Measurements from ENCODE around the gene ABHD4. TPM values are rescaled to one million over a fixed set of nuclear protein-coding genes. Genes with fewer than 3 reads are reported as not detected.
"Not testable (repeated sequence)": the region's sequence is repeated elsewhere in the genome, so short reads cannot be mapped to it uniquely, and the experiment has no call there.

Gene ABHD4
- total RNA-seq, 1 donor from 2014 or later = 20.0 TPM

DNA sequence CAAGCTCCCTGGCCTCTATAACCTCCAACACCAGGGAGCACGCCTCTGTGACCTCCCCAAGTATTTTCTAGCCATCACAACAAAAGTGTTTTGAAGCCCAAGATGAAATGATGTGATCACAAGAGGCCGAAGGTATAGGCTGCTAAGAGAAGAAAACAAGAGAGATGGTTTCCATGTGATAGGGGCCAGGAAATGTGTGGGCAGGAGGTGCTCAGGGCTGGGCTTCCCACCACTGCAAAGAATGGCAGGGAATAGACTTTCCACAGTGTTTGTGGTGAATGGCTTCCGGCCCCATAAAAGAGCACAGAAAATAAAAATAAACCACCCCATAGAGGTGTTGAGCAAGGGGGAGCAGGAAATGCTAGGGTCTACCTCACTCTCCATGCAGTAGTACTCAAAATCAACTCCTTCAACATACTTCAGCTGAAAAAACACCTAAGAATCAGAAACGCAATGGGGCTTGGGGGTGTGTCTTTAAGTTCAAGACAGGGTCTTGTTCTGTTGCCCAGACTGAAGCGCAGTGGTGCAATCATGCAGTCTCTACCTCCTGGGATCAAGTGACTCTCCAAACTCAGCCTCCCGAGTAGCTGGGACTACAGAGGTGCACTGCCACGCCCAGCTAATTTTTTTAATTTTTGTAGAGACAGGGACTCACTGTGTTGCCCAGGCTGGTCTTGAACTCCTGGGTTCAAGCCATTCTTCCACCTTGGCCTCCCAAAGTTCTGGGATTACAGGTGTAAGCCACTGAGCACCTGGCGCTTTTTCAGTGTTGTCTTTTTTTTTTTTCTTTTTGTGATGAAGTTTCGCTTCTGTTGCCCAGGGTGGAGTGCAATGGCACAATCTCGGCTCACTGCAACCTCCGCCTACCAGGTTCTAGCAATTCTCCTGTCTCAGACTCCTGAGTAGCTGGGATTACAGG lies 36.2 kb upstream of the ABHD4 start:
- DNase-seq (ENCODE audit: low spot score) = no peak
- ATAC-seq = no peak

DNA sequence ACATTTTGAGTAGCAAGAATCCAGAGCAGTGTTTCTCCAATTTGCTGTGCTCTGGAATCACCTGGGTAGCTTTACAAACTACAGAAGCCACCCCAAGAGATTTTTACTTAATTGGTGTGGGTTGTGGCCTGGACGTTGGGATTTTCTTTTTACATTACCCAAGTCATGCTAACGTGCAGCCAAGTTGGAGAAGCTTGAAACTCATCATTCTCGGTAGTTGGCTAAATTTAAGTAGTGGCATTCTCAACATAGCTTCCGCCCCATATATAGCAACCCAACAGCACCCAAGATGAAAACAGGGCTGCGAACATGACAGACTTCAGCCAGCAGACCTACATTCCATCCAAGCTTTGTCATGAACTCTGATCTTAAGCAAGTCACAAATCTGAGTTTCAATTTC lies 34.1 kb upstream of the ABHD4 start:
- DNase-seq (ENCODE audit: low spot score) (no peak), ATAC-seq (no peak)

DNA sequence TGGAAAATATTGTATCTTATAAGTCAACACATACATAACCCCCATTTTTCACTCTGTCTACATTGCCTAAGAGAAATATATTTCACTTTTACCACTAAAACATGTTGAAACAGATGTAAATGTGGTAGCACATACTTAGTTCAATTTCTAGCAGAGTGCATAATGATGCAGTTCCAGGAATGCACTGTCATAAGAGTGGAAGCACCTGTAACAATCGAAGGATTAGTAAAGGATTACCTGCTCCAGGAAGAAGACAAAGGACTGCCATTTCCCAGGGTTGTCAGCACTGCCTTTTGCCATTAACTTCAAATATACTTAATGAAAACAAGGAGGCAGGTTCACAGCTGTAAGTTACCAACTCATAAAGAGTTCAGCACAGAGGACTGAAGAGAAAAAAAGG lies 33.6 kb upstream of the ABHD4 start:
- ATAC-seq = no peak

DNA sequence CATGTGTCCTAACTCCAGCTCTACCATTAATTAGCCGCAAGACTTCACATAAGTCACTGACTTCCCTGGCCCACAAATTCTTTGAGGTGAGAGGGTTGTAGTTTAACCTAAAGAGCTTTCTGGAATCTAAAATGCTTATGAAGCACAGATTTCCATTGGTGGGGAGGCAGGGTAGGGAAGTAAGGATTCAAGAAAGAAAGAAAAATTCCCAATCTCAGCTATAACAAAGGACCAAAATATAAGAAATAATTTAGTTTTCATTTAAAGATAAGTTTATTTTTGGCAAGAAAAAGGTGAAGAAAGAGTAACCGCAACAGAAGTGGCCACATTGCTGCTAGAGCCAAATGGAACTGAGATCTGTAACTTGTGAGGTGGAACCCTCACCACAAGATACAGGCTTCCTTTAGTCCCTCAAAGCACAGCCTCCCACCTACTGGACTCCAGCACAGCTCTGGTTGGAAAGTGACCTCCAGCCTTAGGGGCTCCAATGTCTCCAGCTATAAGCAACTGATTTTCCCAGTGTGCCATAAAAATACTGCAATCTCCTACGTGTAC lies 32.6 kb upstream of the ABHD4 start:
- ATAC-seq (no peak), DNase-seq (ENCODE audit: low spot score) (no peak)

More for the DNA sequence above, 33.6 kb upstream of the ABHD4 start:
- no peak for DNase-seq (ENCODE audit: low spot score)

- not testable (repeated sequence) for ATAC-seq; DNase-seq (ENCODE audit: low spot score)
These were observed 31.8 kb upstream of the ABHD4 start for GRCh38 chr14:22566266-22566665.

DNA sequence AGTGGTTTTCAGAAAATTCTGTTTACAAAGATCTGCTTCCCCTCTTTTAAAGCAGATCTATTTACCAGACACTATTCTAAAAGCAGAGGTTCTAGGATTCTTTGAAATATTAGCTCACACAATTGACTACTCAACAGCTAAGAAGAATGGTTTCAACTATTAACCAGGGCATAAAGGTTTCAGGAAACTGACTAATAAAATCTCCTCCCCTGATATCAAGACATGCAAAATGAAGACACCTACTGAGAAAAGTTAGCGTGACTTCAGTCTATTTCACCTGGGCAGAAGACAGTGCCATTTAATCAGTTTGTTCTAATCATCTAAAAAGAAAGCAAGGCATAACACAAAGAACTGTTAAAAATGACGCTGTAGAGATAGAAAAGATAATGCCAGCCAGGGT lies 31.3 kb upstream of the ABHD4 start:
- DNase-seq (ENCODE audit: low spot score) (no peak), ATAC-seq (no peak)

DNA sequence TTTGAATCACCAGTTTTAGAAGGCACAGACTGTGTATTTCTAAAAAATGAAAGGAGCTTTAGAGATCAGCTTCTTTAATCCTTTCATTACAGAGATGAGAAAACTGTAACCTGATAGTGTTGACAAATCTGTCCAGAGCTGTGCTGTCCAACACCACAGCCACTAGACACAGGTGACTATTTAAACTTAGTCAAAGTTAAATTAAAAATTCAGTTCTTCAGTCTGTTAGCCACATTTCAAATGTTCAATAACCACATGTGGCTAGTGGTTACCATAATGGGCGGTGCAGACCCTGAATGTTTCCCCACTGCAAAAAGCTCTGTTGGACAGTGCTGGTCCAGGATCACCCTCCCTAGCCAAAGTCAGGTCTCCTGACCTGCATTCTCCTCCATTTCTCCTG lies 30.7 kb upstream of the ABHD4 start:
- DNase-seq (ENCODE audit: low spot score) (no peak), ATAC-seq (no peak)

DNA sequence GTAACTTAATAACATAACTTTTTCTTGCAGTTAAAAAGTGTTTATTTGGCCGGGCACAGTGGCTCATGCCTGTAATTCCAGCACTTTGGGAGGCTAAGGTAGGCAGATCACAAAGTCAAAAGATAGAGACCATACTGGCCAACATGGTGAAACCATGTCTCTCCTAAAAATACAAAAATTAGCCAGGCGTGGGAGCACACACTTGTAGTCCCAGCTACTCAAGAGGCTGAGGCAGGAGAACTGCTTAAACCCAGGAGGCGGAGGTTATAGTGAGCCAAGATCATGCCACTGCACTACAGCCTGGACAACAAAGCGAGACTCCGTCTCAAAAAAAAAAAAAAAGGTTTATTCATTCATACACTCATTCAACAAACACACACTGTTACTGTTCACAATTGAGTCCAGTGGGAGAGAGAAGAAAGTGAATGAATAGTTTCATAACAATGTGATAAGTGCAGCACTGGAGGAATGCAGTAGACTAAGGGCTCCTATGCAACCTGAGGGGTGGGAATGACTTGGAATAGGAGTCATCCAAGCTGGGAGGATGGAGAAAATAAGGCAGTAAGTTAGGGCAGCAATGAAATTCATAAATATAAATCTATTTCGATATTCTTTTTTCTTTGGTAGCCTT lies 28.9 kb upstream of the ABHD4 start:
- ATAC-seq (no peak), DNase-seq (ENCODE audit: low spot score) (no peak)

GRCh38 chr14:22569737-22570131 lies 28.4 kb upstream of the ABHD4 start:
- DNase-seq (ENCODE audit: low spot score) = no peak

DNA sequence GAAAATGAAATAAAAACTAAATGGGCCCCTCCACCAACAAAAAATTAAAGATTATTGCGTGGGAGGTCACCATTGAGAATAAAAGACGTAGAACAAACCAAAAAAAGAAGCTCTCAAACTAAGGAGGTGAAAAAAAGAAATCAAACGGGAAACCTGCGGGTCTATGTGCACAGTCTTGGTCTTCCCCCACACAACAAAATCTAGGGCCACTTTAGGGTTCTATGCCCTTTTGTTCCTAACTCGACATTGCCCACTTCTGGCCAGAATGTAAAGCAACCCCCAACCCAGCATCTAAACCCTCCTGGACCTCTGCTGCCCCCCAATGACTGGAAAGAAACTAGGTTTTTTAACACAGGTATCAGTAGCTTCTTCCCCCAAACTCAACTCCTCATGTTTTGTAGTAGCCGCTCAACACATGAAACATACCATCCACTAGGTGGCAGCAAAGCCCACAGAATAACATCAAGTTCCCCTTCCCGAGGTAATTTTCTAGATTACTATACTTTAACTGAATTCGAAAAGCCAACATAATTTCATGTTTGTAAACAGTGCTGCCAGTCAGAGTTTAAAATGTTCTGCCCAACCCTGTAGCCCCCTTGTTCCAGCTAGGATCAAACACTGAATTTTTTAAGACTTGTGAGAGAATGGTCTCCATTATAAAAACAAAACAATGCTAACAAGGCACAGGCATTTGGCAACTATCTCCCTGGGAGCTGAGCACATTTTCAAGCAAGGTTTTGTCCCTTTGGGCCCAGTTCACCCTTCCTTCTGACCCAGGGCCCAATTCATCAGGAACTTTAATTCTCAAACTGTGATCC lies 27.8 kb upstream of the ABHD4 start:
- ATAC-seq (peak; percentile 97), DNase-seq (ENCODE audit: low spot score) (peak; percentile 65)

More at GRCh38 chr14:22569737-22570131, 28.4 kb upstream of the ABHD4 start:
- ATAC-seq = no peak

DNA sequence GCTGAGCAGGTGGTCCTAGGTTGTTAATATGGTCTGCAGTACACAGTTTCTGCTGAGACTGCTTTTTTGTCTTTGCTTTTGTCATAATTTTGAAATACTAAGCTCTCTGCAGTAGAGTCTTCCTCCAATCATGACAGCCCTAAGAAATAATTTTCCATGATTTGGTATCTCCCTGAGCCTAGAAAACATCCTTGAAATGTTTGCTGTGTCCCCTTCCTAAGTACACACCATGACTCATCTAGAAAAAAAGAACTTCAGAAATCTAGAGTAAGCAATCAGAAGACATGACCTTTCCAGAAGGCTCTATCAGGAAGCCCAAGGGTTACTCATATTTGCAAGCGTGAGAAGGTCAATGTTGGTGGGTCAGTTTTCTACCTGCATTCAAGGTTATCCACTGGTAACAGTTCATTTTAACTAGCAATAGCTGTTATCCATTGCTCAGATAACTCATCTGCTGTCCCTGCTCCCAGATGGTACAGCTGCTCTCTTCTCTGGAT lies 25.5 kb upstream of the ABHD4 start:
- ATAC-seq = no peak
- no peak for DNase-seq (ENCODE audit: low spot score)

DNA sequence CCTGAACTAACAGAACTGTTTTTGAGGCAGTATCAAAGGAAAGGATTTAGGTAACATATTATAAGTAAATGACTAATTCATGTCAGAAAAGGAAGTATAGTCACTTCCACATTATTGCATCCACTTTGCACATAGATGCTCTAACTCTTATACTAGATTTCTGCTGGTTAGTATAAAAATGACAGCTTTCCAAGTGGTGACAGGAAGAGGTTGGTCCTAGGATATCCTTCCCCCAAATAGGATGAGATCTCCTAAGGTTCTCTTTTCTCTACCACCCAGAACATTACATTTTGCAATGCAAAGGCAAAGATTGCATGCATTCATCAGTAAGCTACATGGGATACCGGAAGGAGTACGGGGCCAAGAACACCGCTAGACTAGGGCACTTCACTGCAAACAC lies 24.3 kb upstream of the ABHD4 start:
- DNase-seq (ENCODE audit: low spot score) (no peak), ATAC-seq (no peak)

DNA sequence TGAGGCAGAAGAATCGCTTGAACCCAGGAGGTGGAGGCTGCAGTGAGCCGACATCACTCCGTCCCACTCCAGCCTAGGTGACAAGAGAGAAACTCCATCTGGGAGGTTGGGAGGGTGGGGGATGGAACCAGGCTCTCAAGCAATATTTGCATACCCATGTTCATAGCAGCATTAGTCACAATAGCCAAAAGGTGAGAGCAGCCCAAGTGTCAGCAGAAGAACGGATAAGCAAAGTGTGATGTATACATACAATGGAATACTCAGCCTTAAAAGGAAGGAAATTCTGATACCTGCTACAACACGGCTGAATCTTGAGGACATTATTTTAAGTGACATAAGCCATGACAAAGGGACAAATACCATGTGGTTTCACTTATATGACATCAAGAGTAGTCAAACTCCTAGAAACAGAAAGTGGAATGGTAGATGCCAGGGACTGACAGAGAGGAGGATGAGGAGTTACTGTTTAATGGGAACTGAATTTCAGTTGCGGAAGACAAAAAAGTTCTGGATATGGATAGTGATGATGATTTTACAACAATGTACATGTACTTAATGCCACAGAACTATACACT lies 20.7 kb upstream of the ABHD4 start:
- DNase-seq (ENCODE audit: low spot score) (no peak), ATAC-seq (no peak)

GRCh38 chr14:22579236-22579635 lies 18.9 kb upstream of the ABHD4 start:
- DNase-seq (ENCODE audit: low spot score) (no peak), ATAC-seq (no peak)

GRCh38 chr14:22579881-22580280 lies 18.2 kb upstream of the ABHD4 start:
- ATAC-seq = no peak

GRCh38 chr14:22580625-22581024 lies 17.5 kb upstream of the ABHD4 start:
- DNase-seq (ENCODE audit: low spot score) = no peak
- ATAC-seq = no peak

More at GRCh38 chr14:22579881-22580280, 18.2 kb upstream of the ABHD4 start:
- no peak for DNase-seq (ENCODE audit: low spot score)

DNA sequence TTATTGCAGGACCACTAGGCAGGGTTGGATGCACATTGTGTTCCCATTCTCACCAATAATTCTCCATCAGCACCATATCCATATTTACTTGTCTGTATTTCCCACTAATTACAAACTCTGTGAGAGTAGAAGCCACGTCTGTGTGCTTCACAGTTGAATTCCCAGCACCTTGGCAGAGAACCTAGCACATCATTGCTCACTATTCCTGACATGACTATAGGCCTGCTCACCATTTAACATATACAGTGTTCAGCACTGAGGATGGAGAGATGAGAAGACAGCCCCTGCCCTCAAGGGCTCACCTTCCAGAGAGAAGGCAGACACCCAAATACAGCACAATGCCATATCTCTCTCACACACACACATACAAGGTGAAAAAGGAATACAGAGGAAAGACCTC lies 14.1 kb upstream of the ABHD4 start:
- DNase-seq (ENCODE audit: low spot score) (no peak), ATAC-seq (no peak)

DNA sequence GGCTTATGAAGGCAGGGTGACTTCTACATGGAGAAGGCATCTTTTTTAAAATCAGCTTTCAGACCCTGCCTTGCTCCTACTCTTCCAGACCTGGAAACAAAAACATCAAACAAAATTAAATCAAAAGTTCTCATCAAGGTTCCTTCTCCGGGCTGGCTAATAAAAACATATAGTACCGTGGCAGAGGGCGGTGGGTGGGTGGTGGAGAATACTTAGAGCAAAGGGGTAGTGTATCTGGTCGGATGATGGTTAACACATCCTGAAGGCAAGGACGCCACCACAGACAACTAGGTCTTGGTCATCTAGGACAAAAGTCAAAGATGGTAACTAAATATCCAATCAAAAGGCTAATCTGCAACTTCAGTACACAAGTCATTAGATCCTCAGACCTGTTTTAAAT lies 10.9 kb upstream of the ABHD4 start:
- no peak for DNase-seq (ENCODE audit: low spot score)
- ATAC-seq = no peak

DNA sequence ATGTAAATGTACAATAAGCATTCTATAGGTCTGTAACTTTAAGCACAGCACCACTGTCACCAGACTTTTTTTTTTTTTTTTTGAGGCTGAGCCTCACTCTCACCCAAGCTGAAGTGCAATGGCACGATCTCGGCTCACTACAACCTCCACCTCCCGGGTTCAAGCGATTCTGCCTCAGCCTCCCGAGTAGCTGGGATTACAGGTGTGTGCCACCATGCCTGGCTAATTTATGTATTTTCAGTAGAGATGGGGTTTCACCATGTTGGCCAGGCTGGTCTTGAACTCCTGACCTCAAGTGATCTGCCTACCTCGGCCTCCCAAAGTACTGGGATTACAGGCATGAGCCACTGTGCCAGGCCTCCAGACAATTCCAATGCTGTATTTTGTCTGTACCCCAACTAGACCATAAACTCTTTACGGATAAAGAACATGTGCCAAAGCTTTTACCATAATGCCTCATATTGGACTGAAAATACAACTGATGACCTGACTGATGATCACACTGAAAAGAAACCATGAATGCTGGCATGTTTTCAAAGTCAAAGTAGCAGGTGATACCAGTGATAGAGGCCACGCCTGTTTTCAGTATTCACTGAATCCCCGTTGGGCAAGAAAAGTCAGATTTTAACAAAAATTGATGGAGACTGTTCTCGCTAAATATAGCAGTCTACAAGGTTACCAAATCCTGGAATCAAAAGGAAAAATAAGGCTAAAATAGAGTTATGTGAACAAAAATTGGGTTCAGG lies 10.2 kb upstream of the ABHD4 start:
- ATAC-seq; DNase-seq (ENCODE audit: low spot score): not testable (repeated sequence)
